NCI-H524 (cell line): ENCODE data around the gene JADE3.

Experiments
- DNase-seq, 2 experiments: peaks; one replicate each; lab custom pipeline; 2025; lab: John Stamatoyannopoulos, UW

Gene JADE3

GRCh38 chrX:46912098-46912602, at the start of gene JADE3:
Gene JADE3 (plus strand): TSS chrX:46912421. CDS start chrX:46984895, 72,474 bp downstream.
- peak; percentile 75 to 88 for DNase-seq

GRCh38 chrX:46863072-46863471, 49.1 kb upstream of the JADE3 start:
- DNase-seq = no peak

GRCh38 chrX:46864606-46865005, 47.6 kb upstream of the JADE3 start:
- no peak for DNase-seq

GRCh38 chrX:46865281-46865680, 46.9 kb upstream of the JADE3 start:
- no peak for DNase-seq

GRCh38 chrX:46866726-46867125, 45.5 kb upstream of the JADE3 start:
- no peak for DNase-seq

GRCh38 chrX:46873746-46874145, 38.5 kb upstream of the JADE3 start:
- no peak for DNase-seq

- DNase-seq = no peak
These were observed 35.3 kb upstream of the JADE3 start for GRCh38 chrX:46876901-46877300.

GRCh38 chrX:46882266-46882665, 30.0 kb upstream of the JADE3 start:
- peak; percentile 49 to 75 for DNase-seq

- DNase-seq = no peak
These were observed 27.4 kb upstream of the JADE3 start for GRCh38 chrX:46884799-46885198.

GRCh38 chrX:46898207-46898606, 14.0 kb upstream of the JADE3 start:
- DNase-seq = no peak

GRCh38 chrX:46903458-46904242, 8.6 kb upstream of the JADE3 start:
- DNase-seq = peak; percentile 96 to 98

GRCh38 chrX:46904626-46905025, 7.6 kb upstream of the JADE3 start:
- DNase-seq = no peak

GRCh38 chrX:46910415-46910814, 1.8 kb upstream of the JADE3 start:
- no peak for DNase-seq

GRCh38 chrX:46912603-46913491, 626 bp downstream of the JADE3 start:
- peak; percentile 3 to 59 for DNase-seq

GRCh38 chrX:46913667-46914066, 1.4 kb downstream of the JADE3 start:
- DNase-seq = peak; percentile 13 to 14

GRCh38 chrX:46916273-46916672, 4.1 kb downstream of the JADE3 start:
- DNase-seq = no peak

GRCh38 chrX:46917622-46918021, 5.4 kb downstream of the JADE3 start:
- DNase-seq = no peak

GRCh38 chrX:46918434-46918833, 6.2 kb downstream of the JADE3 start:
- peak in 1 of 2 experiments; percentile 33 for DNase-seq

GRCh38 chrX:46920235-46920634, 8.0 kb downstream of the JADE3 start:
- DNase-seq = no peak

- no peak for DNase-seq
These were observed 10.4 kb downstream of the JADE3 start for GRCh38 chrX:46922611-46923010.

- no peak for DNase-seq
These were observed 15.5 kb downstream of the JADE3 start for GRCh38 chrX:46927718-46928117.

GRCh38 chrX:46929439-46930261, 17.4 kb downstream of the JADE3 start:
- DNase-seq = no peak
